ENCODE results near the gene ZFP57.

DNA sequence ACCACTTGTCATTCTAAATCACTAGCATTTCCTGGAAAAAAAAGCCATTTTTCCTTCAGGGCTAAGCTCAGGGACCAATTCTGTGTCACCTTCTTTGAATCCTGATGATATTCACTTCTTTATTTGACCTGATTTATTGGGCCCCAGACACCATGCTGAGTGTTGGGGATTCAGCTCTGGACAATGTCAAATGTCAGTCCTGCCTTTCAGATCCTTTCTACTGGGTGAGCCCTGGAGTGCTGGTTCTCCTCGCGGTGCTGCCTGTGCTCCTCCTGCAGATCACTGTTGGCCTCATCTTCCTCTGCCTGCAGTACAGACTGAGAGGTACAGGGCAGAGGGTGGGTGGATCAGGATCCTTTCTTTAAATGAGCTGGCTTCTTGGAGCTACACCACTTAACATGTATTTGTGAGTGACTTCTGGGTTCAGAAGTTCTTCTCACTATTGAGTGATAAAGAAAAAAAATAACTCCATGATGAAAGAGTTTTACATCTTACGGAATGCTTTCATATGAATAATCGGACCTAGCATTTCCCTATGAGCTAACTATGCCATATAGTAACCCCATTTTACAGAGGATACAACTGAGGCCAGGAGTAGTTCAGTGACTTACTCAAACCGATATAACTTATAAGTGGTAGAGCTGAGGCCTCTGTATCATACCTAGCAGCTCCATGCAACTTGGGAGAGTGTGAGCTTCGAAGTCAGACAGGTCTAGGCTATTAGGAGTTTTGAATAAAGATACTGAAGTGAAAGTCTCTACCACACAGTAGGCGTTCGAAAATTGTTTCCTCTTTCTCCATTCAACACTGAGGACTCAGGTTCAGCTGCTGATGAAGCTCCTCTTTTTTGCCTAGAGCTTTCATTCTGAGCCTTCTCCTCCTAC, 14.8 kb downstream of the ZFP57 start:
- TF ChIP-seq PATZ1 (CRISPR knock-in tag; IDR thresholded peaks at IDR 0.05; ENCODE audit: borderline replicate concordance) (no peak), ARNTL (CRISPR knock-in tag; IDR thresholded peaks at IDR 0.05; ENCODE audit: borderline replicate concordance, low read depth) (no peak), RARB (CRISPR knock-in tag; IDR thresholded peaks at IDR 0.05) (no peak), ISL1 (CRISPR knock-in tag; IDR thresholded peaks at IDR 0.05) (no peak)

Data from SK-N-SH treated with all-trans-retinoic acid at 6 μM for 48 hours (cell line).